ENCODE measurements around the gene INPP4B. TPM values are rescaled to one million over a fixed set of nuclear protein-coding genes. Genes with fewer than 3 reads are reported as not detected.

INPP4B gene
- total RNA-seq, 1 experiment from 2014 or later = 53.7 TPM

DNA sequence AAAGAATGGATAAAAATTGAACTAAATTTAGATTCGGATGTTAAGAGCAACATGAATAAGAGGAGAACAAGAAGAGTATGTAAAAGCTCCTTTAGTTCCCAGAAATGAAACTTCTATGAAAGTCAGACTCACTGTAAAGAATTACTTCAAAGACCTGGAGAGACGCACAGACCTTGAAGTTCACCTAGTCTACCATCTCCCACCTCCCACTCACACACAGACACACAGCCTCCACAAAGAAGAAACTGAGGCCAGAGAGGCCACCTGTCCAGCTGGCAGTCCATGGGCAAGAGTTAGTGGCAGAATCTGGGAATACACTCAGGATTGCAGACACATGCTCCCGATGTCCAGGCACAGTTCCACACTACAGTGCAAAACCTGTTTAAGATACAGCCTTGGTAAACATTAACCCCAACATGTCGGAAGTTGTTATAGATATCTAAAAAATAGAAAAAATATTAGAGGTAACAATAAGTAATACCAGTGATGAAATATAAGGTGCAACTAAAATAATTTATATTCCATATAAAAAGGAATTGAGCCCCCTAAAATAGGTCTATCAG lies 288.8 kb downstream of the INPP4B start:
- Histone ChIP-seq H3K79me2 (ENCODE audit: low read depth) (0 out of 2 replicates have a peak, but pooled peaks cover 5% of the 10 kb centered on the region), H3F3A (ENCODE audit: insufficient read depth, low read depth) (no peaks in the 10 kb centered on the region), H2AFZ (no peak overlapping the region), H3K9me2 (ENCODE audit: insufficient read depth) (no peaks in the 10 kb centered on the region), H4K20me1 (ENCODE audit: insufficient read depth) (no peaks in the 10 kb centered on the region), H3K4me2 (no peak overlapping the region), H3K27ac (no peak overlapping the region), H3K4me3 (no peak overlapping the region), H3K4me1 (replicated peaks; ENCODE audit: insufficient read depth) (no peaks in the 10 kb centered on the region), H3K9me3 (ENCODE audit: insufficient read depth, low read depth) (no peaks in the 10 kb centered on the region), H3K36me3 (ENCODE audit: low read depth) (no peaks in the 10 kb centered on the region), H3K27me3 (ENCODE audit: insufficient read depth, low read depth) (no peaks in the 10 kb centered on the region)
- DNase-seq = no peak
- intact Hi-C loops (cut with micrococcal nuclease; ENCODE audit: unreplicated experiment) = no loop called here
- no TSS peak for BruUV-seq (replicated peaks)
- ChIA-PET POLR2A (ENCODE audit: unreplicated experiment) (interaction anchor here (0.5 kb wide), 1 partner anchor 843 kb away, joined by 3 read pairs; no protein-coding TSS in a partner anchor), CTCF (no interaction called here)
- TF ChIP-seq EZH2 (IDR thresholded peaks at IDR 0.05; ENCODE audit: low read depth) = no peak
- TF ChIP-seq, protein P1, sequence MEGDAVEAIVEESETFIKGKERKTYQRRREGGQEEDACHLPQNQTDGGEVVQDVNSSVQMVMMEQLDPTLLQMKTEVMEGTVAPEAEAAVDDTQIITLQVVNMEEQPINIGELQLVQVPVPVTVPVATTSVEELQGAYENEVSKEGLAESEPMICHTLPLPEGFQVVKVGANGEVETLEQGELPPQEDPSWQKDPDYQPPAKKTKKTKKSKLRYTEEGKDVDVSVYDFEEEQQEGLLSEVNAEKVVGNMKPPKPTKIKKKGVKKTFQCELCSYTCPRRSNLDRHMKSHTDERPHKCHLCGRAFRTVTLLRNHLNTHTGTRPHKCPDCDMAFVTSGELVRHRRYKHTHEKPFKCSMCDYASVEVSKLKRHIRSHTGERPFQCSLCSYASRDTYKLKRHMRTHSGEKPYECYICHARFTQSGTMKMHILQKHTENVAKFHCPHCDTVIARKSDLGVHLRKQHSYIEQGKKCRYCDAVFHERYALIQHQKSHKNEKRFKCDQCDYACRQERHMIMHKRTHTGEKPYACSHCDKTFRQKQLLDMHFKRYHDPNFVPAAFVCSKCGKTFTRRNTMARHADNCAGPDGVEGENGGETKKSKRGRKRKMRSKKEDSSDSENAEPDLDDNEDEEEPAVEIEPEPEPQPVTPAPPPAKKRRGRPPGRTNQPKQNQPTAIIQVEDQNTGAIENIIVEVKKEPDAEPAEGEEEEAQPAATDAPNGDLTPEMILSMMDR (conservative IDR thresholded peaks at IDR 0.05) = no peak

DNA sequence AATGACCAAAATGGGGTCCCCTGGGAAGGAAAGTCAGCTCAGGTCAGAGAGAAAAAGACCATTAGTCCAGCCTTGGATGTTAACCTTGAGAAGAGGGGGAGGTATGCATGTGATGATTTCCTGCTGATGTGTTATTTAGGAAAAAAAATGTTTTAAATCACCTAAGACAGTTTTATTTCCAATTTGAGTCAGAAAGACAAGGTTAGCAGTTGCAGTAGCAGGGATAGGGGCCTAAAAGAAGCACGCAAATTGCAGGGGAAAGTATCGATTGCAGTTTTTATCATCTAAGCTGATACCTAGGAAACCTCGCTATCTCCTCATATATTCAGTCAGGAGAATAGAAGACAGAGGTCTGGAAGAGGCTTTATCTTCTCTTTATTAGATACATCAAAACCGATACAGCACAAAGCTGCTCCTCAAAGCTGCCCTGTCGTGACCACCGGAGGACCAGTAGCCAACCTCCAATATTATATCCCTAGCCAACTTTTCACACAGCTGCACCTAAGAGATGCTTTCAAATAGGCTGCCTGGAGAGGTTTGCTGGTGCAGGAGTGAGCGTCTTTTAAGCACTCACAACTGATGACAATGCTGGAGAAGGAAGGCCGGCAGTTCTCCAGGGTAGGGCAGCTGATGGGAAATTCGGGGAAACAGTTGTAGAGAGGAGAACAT lies 289.4 kb downstream of the INPP4B start:
- Histone ChIP-seq H4K20me1 (ENCODE audit: insufficient read depth) (no peaks in the 10 kb centered on the region), H3K79me2 (ENCODE audit: low read depth) (0 out of 2 replicates have a peak, but pooled peaks cover 5% of the 10 kb centered on the region), H3K27ac (no peak overlapping the region), H3K36me3 (ENCODE audit: low read depth) (no peaks in the 10 kb centered on the region), H2AFZ (no peak overlapping the region), H3K4me3 (no peak overlapping the region), H3K9me2 (ENCODE audit: insufficient read depth) (no peaks in the 10 kb centered on the region), H3F3A (ENCODE audit: insufficient read depth, low read depth) (peaks cover 2% of the 10 kb centered on the region; the same call in 1 of the 2 replicates), H3K27me3 (ENCODE audit: insufficient read depth, low read depth) (no peaks in the 10 kb centered on the region), H3K4me1 (replicated peaks; ENCODE audit: insufficient read depth) (peaks cover 6% of the 10 kb centered on the region), H3K9me3 (ENCODE audit: insufficient read depth, low read depth) (no peaks in the 10 kb centered on the region), H3K4me2 (no peak overlapping the region)
- TF ChIP-seq, protein P1 (conservative IDR thresholded peaks at IDR 0.05) = no peak
- no peak for TF ChIP-seq EZH2 (IDR thresholded peaks at IDR 0.05; ENCODE audit: low read depth)
- intact Hi-C loops (cut with micrococcal nuclease; ENCODE audit: unreplicated experiment) = no loop called here
- no TSS peak for BruUV-seq (replicated peaks)
- ChIA-PET CTCF (no interaction called here), POLR2A (ENCODE audit: unreplicated experiment) (no interaction called here)
- no peak for DNase-seq

DNA sequence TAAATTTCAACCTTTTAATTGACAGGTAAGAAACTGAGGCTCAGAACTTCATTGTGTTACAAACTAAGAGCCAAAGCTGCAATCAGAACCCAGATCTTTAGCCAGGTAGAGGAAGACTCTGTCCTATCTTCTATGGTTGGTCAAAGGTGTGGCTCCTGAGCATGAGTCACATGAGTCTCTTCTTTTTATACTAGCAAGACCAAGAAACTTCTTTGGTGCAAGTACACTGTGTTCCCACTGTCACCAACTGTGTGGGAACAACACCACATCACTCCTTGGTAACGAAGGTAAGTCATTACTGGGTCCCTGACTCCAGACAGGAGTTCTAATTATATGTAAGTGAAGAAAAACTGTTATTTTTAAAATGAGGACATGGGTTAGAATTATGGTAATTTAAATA lies 290.1 kb downstream of the INPP4B start:
- DNase-seq = no peak
- Histone ChIP-seq H3K27ac (no peak overlapping the region), H3F3A (ENCODE audit: insufficient read depth, low read depth) (peaks cover 9% of the 10 kb centered on the region), H3K4me3 (no peak overlapping the region), H3K4me2 (no peak overlapping the region), H4K20me1 (ENCODE audit: insufficient read depth) (no peaks in the 10 kb centered on the region), H3K9me3 (ENCODE audit: insufficient read depth, low read depth) (no peaks in the 10 kb centered on the region), H3K79me2 (ENCODE audit: low read depth) (0 out of 2 replicates have a peak, but pooled peaks cover 5% of the 10 kb centered on the region), H3K27me3 (ENCODE audit: insufficient read depth, low read depth) (no peaks in the 10 kb centered on the region), H3K9me2 (ENCODE audit: insufficient read depth) (no peaks in the 10 kb centered on the region), H3K4me1 (replicated peaks; ENCODE audit: insufficient read depth) (peaks cover 12% of the 10 kb centered on the region), H2AFZ (no peak overlapping the region), H3K36me3 (ENCODE audit: low read depth) (no peaks in the 10 kb centered on the region)
- ChIA-PET CTCF (no interaction called here), POLR2A (ENCODE audit: unreplicated experiment) (interaction anchor here (0.6 kb wide), 1 partner anchor 12 kb away, joined by 4 read pairs; no protein-coding TSS in a partner anchor)
- BruUV-seq (replicated peaks) = no TSS peak
- intact Hi-C loops (cut with micrococcal nuclease; ENCODE audit: unreplicated experiment) = no loop called here
- no peak for TF ChIP-seq EZH2 (IDR thresholded peaks at IDR 0.05; ENCODE audit: low read depth)
- TF ChIP-seq, protein P1 (conservative IDR thresholded peaks at IDR 0.05) = no peak
